NCI-H1417 treated with DMSO at 0.1 percent for 48 hours (cell line): ENCODE data around the gene SPIRE1.

Source experiments
- DNase-seq: peaks from one replicate; lab custom pipeline; 2025; lab: John Stamatoyannopoulos, UW

The SPIRE1 gene

DNA sequence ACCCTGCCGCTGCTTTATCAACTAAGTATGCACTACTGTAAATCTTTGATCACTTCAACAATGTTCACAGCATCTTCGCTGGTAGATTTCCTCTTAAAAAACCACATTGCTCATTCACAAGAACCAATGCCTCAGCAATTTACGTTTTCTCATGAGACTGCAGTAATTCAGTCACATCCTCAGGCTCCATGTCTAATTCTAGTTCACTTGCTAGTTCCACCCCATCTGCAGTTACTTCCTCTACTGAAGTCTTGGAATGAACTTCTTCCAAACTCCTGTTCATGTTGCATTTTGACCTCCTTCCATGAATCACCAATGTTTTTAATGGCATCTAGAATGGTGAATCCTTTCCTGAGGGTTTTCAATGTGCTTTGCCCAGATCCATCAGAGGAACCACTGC, 214.4 kb downstream of the SPIRE1 start:
- DNase-seq, result no peak

- DNase-seq, result no peak
Observed at GRCh38 chr18:12442946-12443345, 215.0 kb downstream of the SPIRE1 start.

DNA sequence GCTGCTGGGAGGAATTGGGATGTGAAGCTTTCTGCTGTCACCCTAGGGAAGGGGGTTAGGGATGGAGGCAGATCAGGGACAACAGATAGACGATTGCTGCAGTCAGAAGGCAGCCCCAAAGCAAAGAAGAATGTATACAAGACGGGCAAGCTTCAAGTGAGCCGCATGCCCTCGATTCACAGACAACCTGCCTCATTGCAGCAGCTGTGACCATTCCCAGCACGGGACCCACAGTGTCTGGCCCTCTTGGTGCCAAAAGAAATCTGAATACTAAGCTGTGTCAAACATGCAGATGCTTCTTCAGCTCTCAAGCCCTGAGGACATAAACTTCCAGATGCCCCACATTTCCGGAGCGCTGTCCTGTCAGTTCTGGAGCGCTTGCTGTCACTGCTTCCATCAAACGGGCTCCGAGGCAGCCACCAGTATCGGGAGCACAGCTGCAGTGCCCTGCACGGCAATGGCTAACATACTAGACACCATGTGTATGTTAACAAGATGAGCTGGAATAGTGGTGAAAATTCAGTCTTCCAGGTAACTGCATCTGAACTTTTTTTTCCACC, 216.4 kb downstream of the SPIRE1 start:
- DNase-seq, result no peak

GRCh38 chr18:12438257-12438656, 219.7 kb downstream of the SPIRE1 start:
- DNase-seq, result no peak

GRCh38 chr18:12435867-12436266, 222.0 kb downstream of the SPIRE1 start:
- no peak for DNase-seq

DNA sequence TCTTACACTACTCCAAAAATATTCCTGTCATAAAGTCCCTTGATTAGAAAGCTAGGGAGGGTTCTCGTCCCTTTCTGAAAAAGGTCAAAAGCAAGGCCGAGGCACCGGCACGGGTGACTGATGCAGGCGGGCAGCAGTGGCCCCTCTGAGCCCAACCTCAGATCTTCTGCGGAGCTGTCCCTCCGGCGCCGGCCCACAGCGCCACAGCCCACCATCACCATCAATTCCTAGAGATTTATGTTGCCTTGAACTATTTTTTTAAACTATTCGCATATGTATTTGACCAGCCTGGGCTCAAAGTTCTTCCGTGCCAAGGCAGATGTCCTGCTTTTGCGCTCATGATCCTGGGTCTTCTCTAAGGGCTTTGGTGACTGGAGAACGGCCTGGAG, 223.4 kb downstream of the SPIRE1 start:
- DNase-seq, result no peak

GRCh38 chr18:12433829-12434540, 223.9 kb downstream of the SPIRE1 start:
- no peak for DNase-seq

GRCh38 chr18:12432881-12433280, 225.0 kb downstream of the SPIRE1 start:
- DNase-seq, result no peak

GRCh38 chr18:12432196-12432595, 225.7 kb downstream of the SPIRE1 start:
- DNase-seq, result no peak

- no peak for DNase-seq
Observed at GRCh38 chr18:12431561-12431960, 226.3 kb downstream of the SPIRE1 start.

GRCh38 chr18:12430137-12430990, 227.5 kb downstream of the SPIRE1 start:
- DNase-seq, result no peak

DNA sequence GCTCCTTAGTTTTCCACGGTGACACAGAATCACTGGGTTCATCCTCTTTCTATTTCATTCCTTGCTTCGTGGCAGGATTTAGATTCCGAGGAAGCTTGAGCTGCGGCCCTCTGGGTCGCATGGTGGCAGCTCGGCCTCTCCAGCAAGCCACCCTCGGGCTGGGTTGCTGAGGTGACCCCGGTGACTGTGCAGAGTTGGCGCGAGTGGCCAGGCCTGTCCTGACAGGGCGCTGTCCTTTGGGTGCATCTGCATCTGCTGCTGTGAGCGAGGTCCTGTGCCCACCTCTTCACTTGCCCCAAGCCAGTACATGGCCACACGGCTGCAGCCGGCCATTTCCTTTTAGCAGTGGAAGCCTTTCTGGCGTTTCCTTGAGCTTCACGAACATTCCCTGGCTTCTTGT, 228.4 kb downstream of the SPIRE1 start:
- no peak for DNase-seq

- no peak for DNase-seq
Observed at GRCh38 chr18:12428923-12429322, 229.0 kb downstream of the SPIRE1 start.

DNA sequence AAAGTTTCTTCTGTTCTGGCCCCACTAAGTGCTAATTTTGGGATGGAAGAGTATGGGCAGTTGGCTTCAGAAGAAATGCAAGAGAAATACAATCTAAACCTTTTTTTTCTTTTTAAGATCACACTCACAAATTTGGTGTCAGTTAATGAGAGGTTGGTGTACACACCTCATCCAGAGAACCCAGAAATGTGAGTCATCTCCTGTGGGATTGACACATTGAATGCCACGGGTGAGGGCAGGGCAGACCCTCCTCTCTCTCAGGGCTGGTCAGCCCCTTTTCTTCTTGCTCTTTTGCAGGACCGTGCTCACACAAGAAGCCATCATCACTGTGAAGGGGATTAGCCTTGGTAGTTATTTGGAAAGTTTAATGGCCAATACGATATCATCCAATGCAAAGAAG, 231.0 kb downstream of the SPIRE1 start:
- no peak for DNase-seq

DNA sequence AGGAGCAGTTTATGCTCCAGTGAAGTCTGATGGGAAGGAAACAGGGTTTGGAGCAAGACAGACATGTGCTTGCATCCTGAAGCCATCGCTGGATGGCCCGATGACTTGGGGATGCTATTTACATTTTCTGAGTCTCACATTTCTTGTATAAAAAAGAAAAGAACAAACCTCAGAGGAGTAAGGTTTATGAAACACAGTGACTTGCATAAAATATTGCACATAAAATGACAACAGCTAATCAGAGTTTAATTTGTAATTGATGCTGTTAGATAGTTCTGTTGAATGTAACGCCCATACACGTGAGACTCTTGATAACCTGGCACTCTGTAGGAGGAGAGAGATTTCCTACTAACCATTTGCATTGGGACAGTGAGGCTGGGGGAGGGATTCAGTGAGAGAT, 233.7 kb downstream of the SPIRE1 start:
- DNase-seq, result no peak

GRCh38 chr18:12423820-12424219, 234.1 kb downstream of the SPIRE1 start:
- no peak for DNase-seq

DNA sequence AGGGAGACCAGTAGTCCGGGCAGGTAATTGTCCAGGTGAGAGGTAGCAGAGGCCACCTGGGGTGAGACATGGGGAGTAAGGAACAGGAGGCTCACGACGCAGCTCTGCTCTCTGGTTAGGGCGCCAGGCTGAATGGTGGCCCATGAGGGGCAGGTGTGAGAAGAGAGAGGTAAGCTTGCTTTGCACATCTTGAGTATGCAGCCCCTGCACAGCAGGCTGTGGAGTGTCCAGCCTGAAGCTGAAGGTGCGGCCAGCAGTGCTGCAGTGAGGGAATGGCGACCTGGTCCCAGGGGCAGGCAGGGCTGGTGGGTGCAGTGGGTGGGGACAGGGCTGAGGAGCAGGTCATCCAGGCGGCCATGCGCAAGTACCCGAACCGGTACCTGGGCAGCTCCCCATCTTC, 234.5 kb downstream of the SPIRE1 start:
- no peak for DNase-seq

GRCh38 chr18:12422936-12423335, 235.0 kb downstream of the SPIRE1 start:
- DNase-seq, result no peak

DNA sequence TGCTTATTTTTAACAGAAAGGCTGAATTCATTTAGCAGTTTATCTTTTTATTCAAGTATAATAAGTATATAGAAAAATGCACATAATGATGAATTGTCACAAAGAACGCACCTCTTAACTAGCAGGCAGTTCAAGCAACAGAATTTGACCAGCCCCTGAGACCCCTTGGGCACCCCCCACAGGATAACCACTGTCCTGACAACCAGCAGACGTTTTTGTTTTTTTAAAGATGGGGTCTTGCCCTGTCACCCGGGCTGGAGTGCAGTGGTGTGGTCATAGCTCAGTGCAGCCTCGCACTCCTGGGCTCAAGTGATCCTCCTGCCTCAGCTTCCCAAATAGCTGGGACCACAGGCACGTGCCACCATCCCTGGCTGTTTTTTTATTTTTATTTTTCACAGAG, 236.2 kb downstream of the SPIRE1 start:
- no peak for DNase-seq

DNA sequence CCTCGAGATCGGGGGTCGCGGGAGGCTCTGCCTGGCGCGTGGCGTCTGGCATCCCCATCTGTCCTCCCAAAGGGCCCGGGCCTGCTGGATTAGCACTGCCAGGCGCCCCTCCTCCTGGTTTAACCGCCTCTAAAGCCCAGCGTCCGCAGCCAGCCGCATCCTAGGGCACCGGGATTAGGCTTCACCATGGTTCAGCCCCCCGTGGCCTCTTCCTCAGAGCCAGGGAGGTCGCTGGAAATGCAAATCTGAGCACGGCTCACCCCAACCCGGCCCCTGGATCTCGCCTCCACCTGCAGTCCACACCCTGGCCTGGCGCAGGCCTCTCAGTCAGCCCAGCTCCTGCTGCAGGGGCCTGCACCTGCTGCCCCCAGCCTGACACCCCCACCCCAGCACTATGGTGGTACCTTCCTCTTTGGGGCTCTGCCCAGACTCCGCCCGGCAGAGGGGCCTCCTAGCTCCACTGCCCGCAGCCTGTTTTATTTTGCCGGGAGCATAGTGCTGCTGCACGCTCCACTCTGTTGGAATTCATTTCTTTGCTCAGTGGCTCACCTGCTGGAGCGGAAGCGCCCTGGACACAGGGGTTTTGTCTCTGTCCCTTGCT, 237.0 kb downstream of the SPIRE1 start:
- DNase-seq, result peak; percentile 2

- no peak for DNase-seq
Observed at GRCh38 chr18:12417687-12418086, 240.2 kb downstream of the SPIRE1 start.

- no peak for DNase-seq
Observed at GRCh38 chr18:12416098-12416729, 241.7 kb downstream of the SPIRE1 start.
